Putamen (tissue), 1 donor: ENCODE results near the gene OR1S1.
"Not testable (repeated sequence)": the region's sequence is repeated elsewhere in the genome, so short reads cannot be mapped to it uniquely, and the experiment has no call there.

Experiments
- DNase-seq: peaks from one replicate; pipeline ENCODE4 v3.0.0-alpha.2; 2016; ENCODE audit warnings: low spot score

The OR1S1 gene

GRCh38 chr11:58212420-58212819, at the start of gene OR1S1:
Gene OR1S1 (plus strand): TSS chr11:58212720.
- not testable (repeated sequence) for DNase-seq

- DNase-seq = no peak
Observed at GRCh38 chr11:58164389-58164788, 48.1 kb upstream of the OR1S1 start.

GRCh38 chr11:58164990-58165389, 47.5 kb upstream of the OR1S1 start:
- DNase-seq = no peak

- no peak for DNase-seq
Observed at GRCh38 chr11:58165504-58166106, 46.9 kb upstream of the OR1S1 start.

GRCh38 chr11:58177409-58178054, 35.0 kb upstream of the OR1S1 start:
- no peak for DNase-seq

- DNase-seq = no peak
Observed at GRCh38 chr11:58178444-58178843, 34.1 kb upstream of the OR1S1 start.

- no peak for DNase-seq
Observed at GRCh38 chr11:58179648-58180047, 32.9 kb upstream of the OR1S1 start.

GRCh38 chr11:58186938-58187337, 25.6 kb upstream of the OR1S1 start:
- no peak for DNase-seq

- DNase-seq = no peak
Observed at GRCh38 chr11:58188770-58189169, 23.8 kb upstream of the OR1S1 start, which contains the start of gene OR9Q2. Gene OR9Q2 (plus strand): TSS chr11:58189070. CDS start chr11:58190491, 1,421 bp downstream.

GRCh38 chr11:58192229-58192628, 20.3 kb upstream of the OR1S1 start:
- no peak for DNase-seq

- no peak for DNase-seq
Observed at GRCh38 chr11:58193391-58193790, 19.1 kb upstream of the OR1S1 start.

- DNase-seq = no peak
Observed at GRCh38 chr11:58195939-58196338, 16.6 kb upstream of the OR1S1 start.

- no peak for DNase-seq
Observed at GRCh38 chr11:58199271-58199670, 13.2 kb upstream of the OR1S1 start.

GRCh38 chr11:58204042-58204441, 8.5 kb upstream of the OR1S1 start, which contains the start of gene OR1S2:
Gene OR1S2 (minus strand): TSS chr11:58204142. CDS start chr11:58204142, 0 bp downstream.
- no peak for DNase-seq

- DNase-seq = no peak
Observed at GRCh38 chr11:58216476-58216875, 4.0 kb downstream of the OR1S1 start.

GRCh38 chr11:58222721-58223120, 10.2 kb downstream of the OR1S1 start:
- no peak for DNase-seq

GRCh38 chr11:58227956-58228615, 15.6 kb downstream of the OR1S1 start:
- DNase-seq = no peak

GRCh38 chr11:58243954-58244353, 31.4 kb downstream of the OR1S1 start:
- no peak for DNase-seq

GRCh38 chr11:58254936-58255335, 42.4 kb downstream of the OR1S1 start:
- DNase-seq = no peak

GRCh38 chr11:58259983-58260382, 47.5 kb downstream of the OR1S1 start:
- no peak for DNase-seq
